Lower leg skin (tissue), 4 donors: ENCODE measurements around the gene SIX6. TPM values are rescaled to one million over a fixed set of nuclear protein-coding genes. Genes with fewer than 3 reads are reported as not detected.

ENCODE experiments used
- DNase-seq, 2 donors: peaks; one replicate each; pipeline ENCODE4 v3.0.0-alpha.2; 2019; ENCODE audit warnings: low spot score in 2 of 2
- H3K4me3 ChIP-seq: fragments of 200-600 bp; sonication (generic); 2 replicates; pipeline ENCODE4 v1.5.1; 2017; ENCODE audit warnings: mild to moderate bottlenecking, low read depth; ENCODE audit not compliant: poor library complexity, severe bottlenecking
- POLR2A ChIP-seq, 2 donors: fragments of 450-650 bp; IDR thresholded peaks; one replicate each; pipeline ENCODE4 v1.6.1; 2016 to 2017; ENCODE audit warnings: antibody characterized with exemption in 2 of 2, mild to moderate bottlenecking in 1 of 2, moderate library complexity in 1 of 2
- WGBS, 2 donors: methylation state at CpG; one replicate each; pipeline ENCODE4 v1.1.5; 2018; 5-methylcytosine and 5-hydroxymethylcytosine counted together
- intact Hi-C: fragments of 100-400 bp; cut with DNase I; formaldehyde crosslinking; loops from one replicate; pipeline ENCODE4 v1.15.0; 2023; ENCODE audit warnings: low total_unique reads
- total RNA-seq, 4 donors: library from RNA; depleted of rRNA; stranded (reverse); fragments of >200 nt; gene quantifications; one replicate each; pipeline ENCODE4 v1.1.0, GENCODE V29; 2016
- TF ChIP-seq, protein P1 (sequence below), 3 donors: fragments of 450-650 bp; IDR thresholded peaks; one replicate each; pipeline ENCODE4 v1.5.1; 2016; ENCODE audit warnings: antibody characterized with exemption in 3 of 3, mild to moderate bottlenecking in 3 of 3, moderate library complexity in 2 of 3

The SIX6 gene
- total RNA-seq, 4 donors from 2014 or later, result not detected

DNA sequence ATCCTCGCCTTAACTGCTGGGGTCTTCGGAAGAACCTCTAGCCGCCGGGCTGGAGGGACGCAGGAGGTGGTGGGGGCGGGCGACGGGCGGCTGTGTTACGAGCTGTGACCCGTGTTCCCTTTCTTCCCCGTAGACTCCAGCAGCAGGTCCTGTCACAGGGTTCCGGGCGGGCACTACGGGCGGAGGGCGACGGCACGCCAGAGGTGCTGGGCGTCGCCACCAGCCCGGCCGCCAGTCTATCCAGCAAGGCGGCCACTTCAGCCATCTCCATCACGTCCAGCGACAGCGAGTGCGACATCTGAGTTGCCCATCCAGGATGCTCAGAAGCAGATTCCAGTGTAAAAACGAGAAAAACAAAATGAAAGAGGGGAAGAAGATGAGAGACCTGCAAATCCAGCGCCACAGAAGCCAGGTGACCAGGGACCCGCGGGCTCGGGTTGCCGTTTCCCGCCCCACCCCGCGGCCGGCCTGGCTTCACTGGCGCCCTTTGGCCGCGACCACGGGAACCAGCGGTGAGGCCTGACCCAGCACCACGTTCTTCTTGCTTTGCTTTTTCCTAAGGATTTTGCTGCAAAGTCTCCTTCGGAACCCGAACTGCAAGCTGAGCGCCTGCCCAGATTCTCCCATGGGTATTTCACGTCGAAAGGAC is 2.1 kb downstream of the SIX6 start:
- no peak for DNase-seq
- TF ChIP-seq, protein P1, sequence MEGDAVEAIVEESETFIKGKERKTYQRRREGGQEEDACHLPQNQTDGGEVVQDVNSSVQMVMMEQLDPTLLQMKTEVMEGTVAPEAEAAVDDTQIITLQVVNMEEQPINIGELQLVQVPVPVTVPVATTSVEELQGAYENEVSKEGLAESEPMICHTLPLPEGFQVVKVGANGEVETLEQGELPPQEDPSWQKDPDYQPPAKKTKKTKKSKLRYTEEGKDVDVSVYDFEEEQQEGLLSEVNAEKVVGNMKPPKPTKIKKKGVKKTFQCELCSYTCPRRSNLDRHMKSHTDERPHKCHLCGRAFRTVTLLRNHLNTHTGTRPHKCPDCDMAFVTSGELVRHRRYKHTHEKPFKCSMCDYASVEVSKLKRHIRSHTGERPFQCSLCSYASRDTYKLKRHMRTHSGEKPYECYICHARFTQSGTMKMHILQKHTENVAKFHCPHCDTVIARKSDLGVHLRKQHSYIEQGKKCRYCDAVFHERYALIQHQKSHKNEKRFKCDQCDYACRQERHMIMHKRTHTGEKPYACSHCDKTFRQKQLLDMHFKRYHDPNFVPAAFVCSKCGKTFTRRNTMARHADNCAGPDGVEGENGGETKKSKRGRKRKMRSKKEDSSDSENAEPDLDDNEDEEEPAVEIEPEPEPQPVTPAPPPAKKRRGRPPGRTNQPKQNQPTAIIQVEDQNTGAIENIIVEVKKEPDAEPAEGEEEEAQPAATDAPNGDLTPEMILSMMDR (IDR thresholded peaks at IDR 0.05), result no peak
- H3K4me3 ChIP-seq, result no peak overlapping the region
- intact Hi-C loops, result no loop called here
- 5 to 8% methylated on average over 36 to 49 of the region's 49 CpGs for WGBS, 2 donors

DNA sequence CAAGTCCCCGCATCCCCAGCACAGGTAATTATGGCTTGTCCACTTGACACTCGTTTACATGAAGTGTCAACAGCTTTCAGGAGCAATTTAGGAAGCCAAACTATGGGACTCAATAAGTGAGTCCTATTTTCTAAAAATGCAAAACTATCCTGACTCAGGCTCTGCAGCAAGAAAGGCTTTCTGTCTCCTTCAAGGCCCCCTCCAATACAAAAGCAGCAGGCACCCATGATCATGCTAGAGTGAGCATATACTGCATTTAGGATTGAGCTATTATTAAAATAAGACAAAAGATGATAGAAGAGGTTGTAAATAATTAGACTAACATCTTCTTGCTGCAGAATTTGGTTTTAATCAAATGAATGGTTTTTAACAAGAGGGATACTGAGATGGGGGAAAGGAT is 3.2 kb downstream of the SIX6 start:
- no peak for DNase-seq
- no peak for TF ChIP-seq POLR2A (IDR thresholded peaks at IDR 0.05)
- TF ChIP-seq, protein P1 (IDR thresholded peaks at IDR 0.05), result no peak
- intact Hi-C loops, result no loop called here
- H3K4me3 ChIP-seq, result no peak overlapping the region
- 9 to 12% methylated on average over 2 of the region's 2 CpGs for WGBS, 2 donors

DNA sequence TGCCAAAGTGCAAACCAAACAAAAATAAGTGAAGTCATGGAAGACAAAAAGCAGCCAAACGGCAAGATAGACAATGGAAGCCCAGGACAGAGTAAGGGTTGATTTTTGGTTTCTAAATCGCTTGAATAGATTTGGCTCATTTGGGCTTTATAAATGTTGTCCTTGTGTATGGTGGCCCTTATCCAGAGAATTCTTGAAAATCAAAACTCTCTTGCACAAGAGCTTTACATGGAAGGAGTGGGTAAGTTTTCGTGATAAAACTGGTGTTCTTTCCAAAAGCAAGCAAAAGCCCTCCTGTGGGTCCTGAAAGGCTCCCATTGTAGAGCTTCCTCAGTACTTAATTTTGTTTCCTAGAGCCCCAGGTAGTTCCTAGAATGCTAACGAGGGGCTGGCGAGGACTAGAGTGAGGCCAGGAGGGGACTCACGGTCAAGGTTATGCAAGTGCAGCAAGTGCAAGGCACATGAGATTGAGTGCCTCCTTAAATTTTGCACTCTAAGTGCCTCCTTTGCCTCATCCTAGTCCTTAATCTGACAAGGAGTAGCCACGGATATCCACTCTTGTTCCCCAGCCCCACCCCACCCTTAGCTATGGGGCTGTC is 4.1 kb downstream of the SIX6 start:
- DNase-seq, result no peak
- no peak for TF ChIP-seq POLR2A (IDR thresholded peaks at IDR 0.05)
- TF ChIP-seq, protein P1 (IDR thresholded peaks at IDR 0.05), result no peak
- H3K4me3 ChIP-seq, result no peak overlapping the region
- intact Hi-C loops, result no loop called here
- WGBS, 2 donors, result 9% methylated on average over 7 of the region's 7 CpGs

DNA sequence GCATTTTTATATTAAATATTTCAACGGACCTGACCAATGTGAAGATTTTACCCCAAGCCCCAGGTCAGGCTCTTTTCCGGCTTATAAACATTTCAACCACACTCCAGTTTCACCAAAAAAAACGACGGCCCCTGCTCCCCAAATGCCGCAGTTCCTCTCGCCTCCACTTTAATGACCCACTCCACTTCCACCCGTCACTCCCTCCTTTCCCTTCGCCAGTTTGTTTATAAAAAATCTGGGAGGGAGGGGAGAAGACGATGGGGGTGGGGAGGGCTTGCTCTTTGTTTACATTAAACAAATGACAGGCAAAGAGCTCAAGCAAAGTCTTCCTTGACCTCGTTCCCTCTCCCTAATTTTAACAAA is 5.4 kb downstream of the SIX6 start:
- WGBS, 2 donors, result 6 to 8% methylated on average over 10 of the region's 10 CpGs
- TF ChIP-seq POLR2A (IDR thresholded peaks at IDR 0.05), result no peak
- TF ChIP-seq, protein P1 (IDR thresholded peaks at IDR 0.05), result no peak
- intact Hi-C loops, result no loop called here
- no peak for DNase-seq
- no peak overlapping the region for H3K4me3 ChIP-seq

DNA sequence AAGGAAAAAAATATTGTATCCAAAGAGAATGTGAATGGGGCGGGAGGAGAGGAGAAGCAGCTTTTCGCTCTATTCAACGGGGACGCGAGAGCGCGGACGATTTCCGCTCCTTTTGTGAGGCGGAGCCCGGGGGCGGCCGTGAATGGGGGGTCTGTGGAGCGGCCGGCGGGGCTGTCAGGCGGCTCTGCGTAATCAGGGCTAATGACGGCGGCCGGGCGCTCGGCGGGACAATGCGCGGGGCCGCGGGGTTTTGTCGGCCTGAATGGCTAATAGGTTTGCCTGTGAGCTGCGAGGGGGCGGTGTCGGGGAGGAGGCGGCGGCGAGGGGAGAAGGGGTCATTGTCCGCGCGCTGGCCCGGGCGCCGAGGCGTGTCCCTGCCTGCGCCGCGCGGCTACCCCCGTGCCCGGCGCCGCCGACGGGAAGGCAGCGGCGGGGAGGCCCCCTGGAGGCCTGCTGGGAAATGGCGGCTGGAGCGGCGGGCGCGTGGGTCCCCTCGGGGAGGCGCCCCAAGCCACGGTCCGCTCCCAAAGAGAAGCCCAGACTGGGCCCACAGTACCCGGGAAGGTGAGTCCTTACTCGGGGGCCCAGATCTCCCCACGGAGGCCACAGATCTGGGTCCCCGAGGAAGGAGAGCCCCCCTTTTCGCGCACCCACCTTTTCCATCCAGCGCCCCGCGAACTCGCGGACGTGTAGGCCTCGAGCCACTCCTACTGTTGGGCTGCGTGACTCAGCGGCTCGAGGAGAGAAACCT is 6.0 kb downstream of the SIX6 start:
- WGBS, 2 donors, result 3 to 5% methylated on average over 51 to 55 of the region's 79 CpGs
- intact Hi-C loops, result no loop called here
- DNase-seq, result no peak
- no peak overlapping the region for H3K4me3 ChIP-seq
- TF ChIP-seq, protein P1 (IDR thresholded peaks at IDR 0.05), result no peak
- no peak for TF ChIP-seq POLR2A (IDR thresholded peaks at IDR 0.05)
